Kidney epithelial cell (primary cell): ENCODE measurements around the gene UBE2D2. TPM values are rescaled to one million over a fixed set of nuclear protein-coding genes. Genes with fewer than 3 reads are reported as not detected.

Experiments used
- DNase-seq: peaks from one replicate; pipeline ENCODE4 v3.0.0-alpha.2; 2010; ENCODE audit warnings: low read depth
- H3K27me3 ChIP-seq: 2 replicates; pipeline ENCODE4 v1.6.0; 2011; ENCODE audit warnings: low read length; ENCODE audit not compliant: control insufficient read depth, insufficient read depth
- H3K36me3 ChIP-seq: 2 replicates; pipeline ENCODE4 v1.5.1; 2011; ENCODE audit warnings: low read length; ENCODE audit not compliant: control insufficient read depth, insufficient read depth
- H3K4me3 ChIP-seq: 2 replicates; pipeline ENCODE4 v1.5.1; 2011; ENCODE audit warnings: low read depth, mild to moderate bottlenecking, control low read depth, low read length
- CTCF ChIP-seq: IDR thresholded peaks from 2 replicates; pipeline ENCODE4 v1.5.1; 2011; ENCODE audit warnings: mild to moderate bottlenecking, moderate library complexity, low read length, control low read depth, inconsistent platforms; ENCODE audit not compliant: insufficient read depth, poor library complexity, severe bottlenecking
- total RNA-seq: library from RNA; depleted of rRNA; stranded (reverse); fragments of >200 nt; gene quantifications from 2 replicates; pipeline ENCODE4 v1.2.3, GENCODE V29; 2015

The UBE2D2 gene
- total RNA-seq, 1 donor from 2014 or later, result 120 TPM

DNA sequence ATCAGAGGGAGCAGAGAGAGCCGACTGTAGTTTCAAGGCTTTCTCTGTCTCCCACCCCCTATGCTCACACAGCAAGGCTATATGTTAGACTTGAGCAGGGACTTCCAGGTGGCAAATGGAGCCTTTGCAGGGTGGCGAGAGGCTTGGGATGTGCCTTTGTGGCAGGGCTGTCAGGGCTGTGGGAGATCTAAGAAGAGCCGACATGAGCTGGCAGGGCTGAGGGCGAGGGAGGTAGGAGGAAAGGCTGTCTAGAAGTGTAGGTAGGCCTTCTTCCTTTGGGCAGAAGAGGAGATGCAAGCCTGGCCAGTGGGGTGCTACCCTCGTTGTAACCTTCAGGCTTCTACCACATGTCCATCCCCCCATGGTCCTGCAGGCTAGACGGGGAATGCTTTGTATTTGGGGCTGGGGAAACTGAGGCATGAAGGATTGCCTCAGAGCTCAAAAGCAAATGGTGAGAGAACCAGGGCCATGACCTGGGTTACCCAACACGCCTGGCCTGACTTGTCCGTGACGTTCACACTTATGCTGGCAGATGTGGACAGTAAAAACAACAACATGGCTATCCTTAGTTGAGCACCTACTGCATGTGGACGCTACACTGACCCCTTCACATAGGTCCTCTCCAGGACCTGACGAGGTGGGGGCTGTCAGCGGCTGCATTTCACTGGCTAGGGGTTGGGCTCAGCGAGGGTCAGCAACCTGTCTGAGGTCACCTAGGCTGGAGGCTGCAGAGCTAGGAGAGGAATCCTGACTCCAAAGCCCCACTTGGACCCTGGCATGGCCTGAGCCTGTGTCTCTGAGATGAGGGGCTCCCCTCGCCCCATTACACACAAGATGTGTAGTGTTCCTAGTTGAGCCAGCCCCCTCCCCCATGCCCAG is 102.3 kb downstream of the UBE2D2 start:
- H3K36me3 ChIP-seq, result no peaks in the 10 kb centered on the region
- H3K4me3 ChIP-seq, result no peak overlapping the region
- H3K27me3 ChIP-seq, result no peaks in the 10 kb centered on the region
- TF ChIP-seq CTCF, result no peak
- no peak for DNase-seq

- Histone ChIP-seq H3K36me3 (no peaks in the 10 kb centered on the region), H3K4me3 (no peak overlapping the region), H3K27me3 (no peaks in the 10 kb centered on the region)
- DNase-seq, result no peak
- no peak for TF ChIP-seq CTCF
Measured at GRCh38 chr5:139664086-139664693, 103.1 kb downstream of the UBE2D2 start.

DNA sequence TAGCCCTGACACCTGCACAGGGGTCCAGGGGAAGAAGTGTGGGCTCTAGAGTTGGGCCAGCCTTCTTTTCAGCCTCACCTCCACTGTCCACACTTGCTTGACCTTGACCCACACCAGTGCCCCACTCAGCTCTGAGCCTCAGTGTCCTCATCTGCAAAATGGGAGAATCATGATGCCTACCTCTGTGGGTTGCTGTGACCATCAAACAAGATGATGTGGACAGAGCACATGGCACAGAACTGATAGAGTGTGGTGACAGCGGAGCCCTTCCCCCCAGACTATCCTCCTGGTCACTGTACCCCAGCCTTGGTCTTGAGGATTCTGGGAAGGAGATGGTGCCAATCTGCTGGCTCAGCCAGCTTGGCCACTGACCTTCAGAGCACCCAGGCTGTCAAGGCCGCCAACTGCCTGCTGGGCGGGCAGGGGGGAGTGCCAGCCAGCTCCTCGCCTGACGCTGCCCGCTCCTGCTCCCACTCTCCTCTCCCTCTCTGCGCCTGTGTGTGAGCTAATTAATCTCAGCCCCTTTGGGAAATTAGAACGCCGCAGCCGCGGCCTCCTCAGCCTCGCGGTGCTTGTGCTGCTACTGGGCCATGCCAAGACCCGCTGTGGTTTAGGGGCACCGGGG is 103.7 kb downstream of the UBE2D2 start:
- no peaks in the 10 kb centered on the region for H3K36me3 ChIP-seq
- TF ChIP-seq CTCF, result no peak
- H3K27me3 ChIP-seq, result no peaks in the 10 kb centered on the region
- DNase-seq, result no peak
- H3K4me3 ChIP-seq, result no peak overlapping the region

DNA sequence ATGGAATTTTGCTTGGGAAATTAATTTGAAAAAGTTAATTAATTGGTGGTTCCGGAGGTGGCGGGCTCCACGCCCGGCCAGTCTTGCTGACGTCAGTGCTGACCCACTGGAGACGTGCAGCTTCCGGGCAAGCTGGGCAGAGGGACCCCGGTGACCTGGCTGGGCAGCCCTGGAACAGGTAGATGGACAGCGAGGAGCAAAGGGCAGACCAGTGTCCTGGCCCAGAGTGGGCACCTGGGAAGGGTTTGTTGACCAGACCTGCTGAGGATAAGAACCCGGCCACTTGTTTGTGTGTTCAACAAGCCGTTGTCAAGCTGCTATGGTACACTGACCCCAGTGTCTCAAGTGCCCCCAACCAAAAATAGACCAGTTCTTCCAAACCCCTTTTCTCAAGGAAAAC is 104.5 kb downstream of the UBE2D2 start:
- H3K27me3 ChIP-seq, result no peaks in the 10 kb centered on the region
- H3K4me3 ChIP-seq, result no peak overlapping the region
- TF ChIP-seq CTCF, result no peak
- DNase-seq, result no peak
- H3K36me3 ChIP-seq, result no peaks in the 10 kb centered on the region

DNA sequence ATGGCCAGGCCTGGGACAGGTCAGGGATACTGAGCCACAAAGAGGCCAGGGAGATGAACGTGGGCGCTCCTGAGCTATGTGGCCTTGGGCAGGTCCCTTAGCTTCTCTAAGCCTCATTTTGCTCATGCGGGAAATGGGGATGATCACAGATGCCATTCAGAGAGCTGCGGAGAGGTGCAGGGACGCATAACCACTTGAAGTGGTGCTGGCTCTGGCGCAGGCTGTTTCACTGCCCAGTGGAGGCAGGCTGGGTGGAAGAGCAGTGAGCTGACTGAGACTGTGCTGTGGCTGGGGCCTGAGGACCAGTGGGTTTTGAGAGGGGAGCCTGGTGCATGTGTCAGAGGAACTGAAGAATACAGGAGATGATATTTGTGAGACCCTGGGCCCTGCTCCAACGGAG is 105.4 kb downstream of the UBE2D2 start:
- Histone ChIP-seq H3K4me3 (no peak overlapping the region), H3K27me3 (no peaks in the 10 kb centered on the region), H3K36me3 (no peaks in the 10 kb centered on the region)
- no peak for DNase-seq
- TF ChIP-seq CTCF, result no peak
